Measurements from ENCODE around the gene CCNG1.
A peak's percentile ranks its signal among the peaks of the same experiment; 100 is the strongest.

DNA sequence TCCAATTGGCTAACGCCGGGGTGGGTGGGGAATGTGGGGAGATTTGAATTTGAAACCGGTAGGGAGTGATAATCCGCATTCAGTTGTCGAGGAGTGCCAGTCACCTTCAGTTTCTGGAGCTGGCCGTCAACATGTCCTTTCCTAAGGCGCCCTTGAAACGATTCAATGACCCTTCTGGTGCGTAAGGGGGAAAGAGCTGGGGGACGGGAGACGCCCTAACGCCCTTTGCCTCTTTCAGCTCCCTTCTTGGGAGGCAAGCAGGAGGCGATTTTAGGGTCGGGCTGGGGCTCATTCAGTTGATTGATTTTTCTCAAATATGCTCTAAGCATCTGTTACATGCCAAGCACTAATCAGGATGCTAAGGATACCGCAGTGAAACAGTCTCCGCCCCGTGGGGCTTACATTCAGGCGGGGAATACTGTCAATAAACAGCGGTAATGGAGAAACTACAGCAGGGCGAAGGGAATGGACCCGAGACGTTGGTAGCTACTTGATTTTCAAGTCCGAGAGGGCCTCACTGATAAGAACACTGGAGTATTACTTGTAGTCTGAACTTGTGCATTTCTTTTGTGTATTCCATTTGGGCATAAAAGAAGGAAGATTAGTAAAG is 23.3 kb downstream of the CCNG1 start, which contains the start of gene HMMR:
- TF ChIP-seq EZH2 (IDR thresholded peaks at IDR 0.05) (no peak), POLR2AphosphoS5 (IDR thresholded peaks at IDR 0.05; ENCODE audit: borderline replicate concordance, low read depth, low read length) (peak; percentile 78)

Data from SK-N-MC (cell line).